ENCODE results near the gene TOGARAM1.
A peak's percentile ranks its signal among the peaks of the same experiment; 100 is the strongest.

TOGARAM1 gene

GRCh38 chr14:45082420-45082819, 120.4 kb downstream of the TOGARAM1 start:
- ChIA-PET POLR2A (no interaction called here), CTCF (no interaction called here)
- DNase-seq (ENCODE audit: extremely low spot score) = no peak
- no peak for TF ChIP-seq CTBP1 (IDR thresholded peaks at IDR 0.05; ENCODE audit: borderline replicate concordance)

- CTCF ChIA-PET = no interaction called here
These were observed 121.6 kb downstream of the TOGARAM1 start for GRCh38 chr14:45083617-45083975.

GRCh38 chr14:45083976-45084722, 122.2 kb downstream of the TOGARAM1 start, which contains the start of gene PRPF39:
Gene PRPF39, plus strand, starts transcription at chr14:45084116. Its CDS starts 11,124 bp downstream, at chr14:45095240.
- POLR2A ChIA-PET = interaction anchor here (1.0 to 3.1 kb wide), 8 partner anchors 8 to 171 kb away, joined by 3 to 21 read pairs (median 5); partner anchors contain the start of genes FANCM, FKBP3, KLHL28 and TOGARAM1
- DNase-seq (ENCODE audit: extremely low spot score) = peak; percentile 98
- CTCF ChIA-PET = no interaction called here
- peak; percentile 60; the same call in 1 of the 2 replicates for TF ChIP-seq L3MBTL2 (conservative IDR thresholded peaks at IDR 0.05)
- TF ChIP-seq HDGF (IDR thresholded peaks at IDR 0.05; ENCODE audit: borderline replicate concordance) = no peak

More at GRCh38 chr14:45083617-45083975, 121.6 kb downstream of the TOGARAM1 start:
- DNase-seq (ENCODE audit: extremely low spot score) = no peak
- TF ChIP-seq BHLHE40 (IDR thresholded peaks at IDR 0.05; ENCODE audit: borderline replicate concordance) = no peak
- TF ChIP-seq LEF1 (IDR thresholded peaks at IDR 0.05; ENCODE audit: borderline replicate concordance) = no peak
- no peak for TF ChIP-seq L3MBTL2 (conservative IDR thresholded peaks at IDR 0.05)
- no peak for TF ChIP-seq TARDBP (IDR thresholded peaks at IDR 0.05)
- no peak for TF ChIP-seq SP1 (IDR thresholded peaks at IDR 0.05)
- TF ChIP-seq FOXK2 (IDR thresholded peaks at IDR 0.05) = no peak
- TF ChIP-seq ZNF384 (IDR thresholded peaks at IDR 0.05) = no peak
- TF ChIP-seq SUZ12 (IDR thresholded peaks at IDR 0.05) = no peak
- TF ChIP-seq PKNOX1 (IDR thresholded peaks at IDR 0.05) = no peak
- TF ChIP-seq ARNT (IDR thresholded peaks at IDR 0.05) = no peak
- TF ChIP-seq HDGF (IDR thresholded peaks at IDR 0.05; ENCODE audit: borderline replicate concordance) = no peak
- TF ChIP-seq NFRKB (IDR thresholded peaks at IDR 0.05) = no peak
- no peak for TF ChIP-seq ELF4 (IDR thresholded peaks at IDR 0.05)
- no peak for TF ChIP-seq CTBP1 (IDR thresholded peaks at IDR 0.05; ENCODE audit: borderline replicate concordance)
- TF ChIP-seq FOXM1 (IDR thresholded peaks at IDR 0.05; ENCODE audit: borderline replicate concordance) = no peak
- no peak for TF ChIP-seq FOXA1 (IDR thresholded peaks at IDR 0.05)
- POLR2A ChIA-PET = interaction anchor here (1.0 to 3.1 kb wide), 5 partner anchors 10 to 171 kb away, joined by 3 to 21 read pairs (median 7); partner anchors contain the start of genes FANCM, FKBP3, KLHL28 and TOGARAM1

- TF ChIP-seq PKNOX1 (IDR thresholded peaks at IDR 0.05) (peak; percentile 84), LEF1 (IDR thresholded peaks at IDR 0.05; ENCODE audit: borderline replicate concordance) (no peak), ARNT (IDR thresholded peaks at IDR 0.05) (no peak), NFRKB (IDR thresholded peaks at IDR 0.05) (no peak)
- POLR2A ChIA-PET = interaction anchor here (1.0 to 3.1 kb wide), 7 partner anchors 9 to 172 kb away, joined by 3 to 21 read pairs (median 6); partner anchors contain the start of genes FANCM, FKBP3, KLHL28 and TOGARAM1
- CTCF ChIA-PET = no interaction called here
- DNase-seq (ENCODE audit: extremely low spot score) = no peak
These were observed 123.0 kb downstream of the TOGARAM1 start for GRCh38 chr14:45084946-45085346.

- no peak for DNase-seq (ENCODE audit: extremely low spot score)
- TF ChIP-seq CTBP1 (IDR thresholded peaks at IDR 0.05; ENCODE audit: borderline replicate concordance) (no peak), TARDBP (IDR thresholded peaks at IDR 0.05) (no peak), FOXK2 (IDR thresholded peaks at IDR 0.05) (no peak), ELF4 (IDR thresholded peaks at IDR 0.05) (no peak), FOXA1 (IDR thresholded peaks at IDR 0.05) (no peak), SUZ12 (IDR thresholded peaks at IDR 0.05) (no peak)
- CTCF ChIA-PET = no interaction called here
- POLR2A ChIA-PET = no interaction called here
These were observed 127.8 kb downstream of the TOGARAM1 start for GRCh38 chr14:45089813-45090212.

- DNase-seq (ENCODE audit: extremely low spot score) = no peak
- POLR2A ChIA-PET = interaction anchor here (1.4 kb wide), 1 partner anchor 130 kb away, joined by 3 read pairs; the partner anchor contains the start of genes KLHL28 and TOGARAM1
- TF ChIP-seq TARDBP (IDR thresholded peaks at IDR 0.05) (no peak), ARNT (IDR thresholded peaks at IDR 0.05) (no peak), FOXK2 (IDR thresholded peaks at IDR 0.05) (no peak), BHLHE40 (IDR thresholded peaks at IDR 0.05; ENCODE audit: borderline replicate concordance) (no peak), PKNOX1 (IDR thresholded peaks at IDR 0.05) (no peak), SUZ12 (IDR thresholded peaks at IDR 0.05) (no peak), ELF4 (IDR thresholded peaks at IDR 0.05) (no peak), LEF1 (IDR thresholded peaks at IDR 0.05; ENCODE audit: borderline replicate concordance) (no peak), CTBP1 (IDR thresholded peaks at IDR 0.05; ENCODE audit: borderline replicate concordance) (no peak), SP1 (IDR thresholded peaks at IDR 0.05) (no peak), HDGF (IDR thresholded peaks at IDR 0.05; ENCODE audit: borderline replicate concordance) (no peak), NFRKB (IDR thresholded peaks at IDR 0.05) (no peak), FOXA1 (IDR thresholded peaks at IDR 0.05) (no peak), FOXM1 (IDR thresholded peaks at IDR 0.05; ENCODE audit: borderline replicate concordance) (no peak), L3MBTL2 (conservative IDR thresholded peaks at IDR 0.05) (no peak)
- CTCF ChIA-PET = interaction anchor here (0.6 kb wide), 1 partner anchor 13 kb away, joined by 7 read pairs; no protein-coding TSS in a partner anchor
These were observed 129.7 kb downstream of the TOGARAM1 start for GRCh38 chr14:45091710-45092109.
